HTERT RPE-1 (cell line): ENCODE measurements around the gene SRD5A2.
"Not testable (repeated sequence)": the region's sequence is repeated elsewhere in the genome, so short reads cannot be mapped to it uniquely, and the experiment has no call there.

Source experiments
- in situ Hi-C: fragments of 300-500 bp; cut with MboI; formaldehyde crosslinking; loops from 4 replicates; pipeline ENCODE4 v1.14.3; 2020; ENCODE audit warnings: low sequenced_read_pairs

The SRD5A2 gene

DNA sequence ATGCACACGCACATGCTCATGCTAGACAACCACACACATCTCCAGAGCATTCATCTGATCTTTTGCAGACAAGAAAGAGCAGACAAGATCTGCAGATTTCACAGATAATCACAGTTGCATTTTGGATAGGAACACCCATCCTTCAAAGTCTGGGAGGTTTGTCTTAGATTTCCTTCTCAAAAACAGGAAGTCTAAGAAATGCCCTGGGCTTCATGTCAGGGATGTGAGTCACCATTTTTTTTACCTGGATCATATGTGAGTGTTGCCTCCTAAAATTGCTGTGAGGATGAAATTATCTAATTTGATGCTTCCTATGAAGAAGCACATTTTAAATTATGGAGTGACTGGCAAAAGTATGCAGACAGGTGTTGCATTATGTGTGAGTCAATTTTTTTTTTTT, 46.1 kb downstream of the SRD5A2 start:
- in situ Hi-C loops, result no loop called here

DNA sequence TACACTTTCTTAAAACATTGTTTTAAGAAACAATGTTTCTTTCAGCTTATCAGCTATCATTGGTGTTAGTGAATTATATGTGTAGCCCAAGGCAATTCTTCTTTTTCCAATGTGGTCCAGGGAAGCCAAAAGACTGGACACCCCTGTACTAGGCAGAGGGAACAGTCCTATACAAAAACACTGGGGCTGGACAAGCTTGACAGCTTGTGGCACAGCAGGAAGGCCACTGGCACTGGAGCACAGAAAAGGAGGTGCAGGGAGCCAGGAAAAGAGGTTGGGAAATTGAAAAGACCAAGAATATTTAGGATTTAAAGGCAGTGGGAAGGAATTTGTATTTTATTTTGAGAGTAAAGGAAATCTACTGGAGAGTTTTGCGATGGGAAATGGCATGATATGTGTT, 47.7 kb downstream of the SRD5A2 start:
- in situ Hi-C loops, result no loop called here

DNA sequence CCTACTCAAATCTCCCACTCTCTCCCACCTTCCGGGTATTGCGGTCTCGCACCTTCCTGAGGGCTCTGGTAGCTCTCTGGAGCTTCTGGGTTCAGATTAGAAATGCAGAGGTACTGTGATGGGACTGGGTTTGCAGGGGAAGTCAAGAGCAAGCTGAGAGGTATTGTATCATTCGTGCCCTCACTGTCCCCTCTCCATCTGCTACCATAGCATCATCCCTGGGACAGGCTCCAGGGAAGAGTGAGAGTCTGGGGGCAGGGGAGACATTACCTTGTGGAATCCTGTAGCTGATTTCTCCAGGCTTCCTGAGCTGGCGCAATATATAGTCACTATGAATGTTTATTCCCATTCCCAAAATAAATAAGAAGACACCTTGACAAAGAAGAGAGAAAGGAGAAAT, 49.6 kb downstream of the SRD5A2 start:
- in situ Hi-C loops, result no loop called here

DNA sequence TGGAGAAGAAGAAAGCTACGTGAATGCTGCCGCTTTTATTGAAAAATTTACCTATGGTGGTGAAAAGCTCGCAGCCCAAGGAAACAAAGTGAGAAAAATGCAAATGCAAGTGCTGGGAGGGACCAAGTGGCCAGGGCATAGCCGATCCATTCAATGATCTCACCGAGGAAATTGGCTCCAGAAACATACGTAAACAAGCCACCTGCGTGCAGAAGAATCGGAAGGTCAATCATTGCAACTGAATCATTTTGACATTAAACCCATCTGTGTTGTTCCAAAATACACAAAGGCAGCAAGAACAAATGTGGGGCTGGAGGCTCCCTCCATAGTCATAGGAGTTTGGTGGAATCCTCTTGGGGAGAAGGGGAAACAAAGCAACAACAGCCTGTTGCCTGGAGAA, 51.5 kb downstream of the SRD5A2 start:
- in situ Hi-C loops, result no loop called here

DNA sequence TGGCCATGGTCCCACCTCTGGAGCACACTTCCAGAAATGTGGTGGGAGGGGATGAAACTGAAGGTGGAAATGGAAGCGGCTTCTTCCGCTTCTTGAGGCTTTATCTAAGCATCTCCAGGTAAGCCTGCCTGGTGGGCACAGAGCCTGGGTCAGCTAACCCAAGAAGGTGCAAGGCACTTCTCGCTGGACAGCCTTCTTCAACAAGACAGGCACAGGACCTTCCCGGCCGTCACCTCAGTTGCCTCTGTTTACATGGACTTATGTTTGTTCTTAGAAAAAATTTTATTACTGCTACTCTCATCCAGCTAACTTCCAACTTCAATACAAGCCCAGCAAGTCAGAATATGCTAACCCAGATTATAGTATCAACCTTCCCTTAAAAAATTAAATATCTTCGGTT, 51.9 kb downstream of the SRD5A2 start:
- in situ Hi-C loops, result no loop called here

DNA sequence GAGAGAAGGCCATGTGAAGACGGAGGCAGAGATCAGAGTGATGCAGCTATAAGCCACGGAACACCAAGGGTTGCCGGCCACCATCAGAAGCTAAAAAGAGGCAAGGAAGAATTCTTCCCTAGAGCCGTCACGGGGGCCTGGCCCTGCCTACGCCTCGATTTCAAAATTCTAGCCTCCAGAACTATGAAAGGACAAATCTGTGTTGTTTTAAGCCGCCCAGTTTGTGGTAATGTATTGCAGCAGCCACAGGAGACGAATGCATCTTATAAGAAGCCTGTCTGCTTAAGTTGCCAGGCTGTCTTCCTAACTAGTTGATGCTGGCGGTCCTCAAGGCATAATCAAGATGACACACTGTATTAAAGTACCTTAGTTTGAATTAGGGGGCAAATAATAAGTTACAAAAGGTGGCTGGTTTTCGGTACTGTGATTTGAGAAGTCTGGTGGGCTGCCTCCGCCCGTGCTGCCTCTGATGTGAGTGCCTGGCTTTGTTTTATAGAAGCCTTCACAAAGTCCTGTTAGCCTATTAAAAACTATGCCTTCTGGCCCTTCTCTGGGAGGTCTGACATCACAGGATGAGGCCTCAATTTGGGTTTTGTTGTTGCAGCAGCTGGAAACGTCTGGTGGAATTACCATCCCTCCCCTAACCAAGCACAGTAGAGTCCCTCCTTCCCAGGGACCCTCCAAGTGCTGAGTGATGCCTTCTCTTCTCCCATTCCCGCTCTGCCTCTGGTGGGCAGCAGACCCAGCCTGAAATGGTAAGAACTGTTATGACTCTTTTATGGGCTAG, 53.6 kb downstream of the SRD5A2 start:
- in situ Hi-C loops, result no loop called here

DNA sequence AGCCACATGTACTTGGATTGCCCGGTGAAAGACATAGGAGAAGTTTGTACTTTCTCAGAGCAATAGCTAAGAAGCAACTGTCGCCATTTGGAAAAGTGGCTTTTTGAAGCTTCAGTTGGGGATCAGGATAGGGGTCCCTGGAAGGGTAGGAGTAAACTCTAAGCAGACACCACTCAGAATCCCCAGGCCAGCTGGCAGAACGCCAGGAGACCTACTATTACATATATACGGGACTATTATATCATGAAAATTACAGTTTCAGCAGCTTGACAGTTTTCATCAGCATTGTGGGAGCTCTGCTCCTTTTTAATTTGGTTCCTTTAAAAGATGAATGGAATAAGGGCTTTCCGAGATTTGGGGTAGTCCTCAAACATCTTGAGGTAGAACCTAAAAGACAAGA, 54.9 kb downstream of the SRD5A2 start:
- in situ Hi-C loops, result no loop called here

DNA sequence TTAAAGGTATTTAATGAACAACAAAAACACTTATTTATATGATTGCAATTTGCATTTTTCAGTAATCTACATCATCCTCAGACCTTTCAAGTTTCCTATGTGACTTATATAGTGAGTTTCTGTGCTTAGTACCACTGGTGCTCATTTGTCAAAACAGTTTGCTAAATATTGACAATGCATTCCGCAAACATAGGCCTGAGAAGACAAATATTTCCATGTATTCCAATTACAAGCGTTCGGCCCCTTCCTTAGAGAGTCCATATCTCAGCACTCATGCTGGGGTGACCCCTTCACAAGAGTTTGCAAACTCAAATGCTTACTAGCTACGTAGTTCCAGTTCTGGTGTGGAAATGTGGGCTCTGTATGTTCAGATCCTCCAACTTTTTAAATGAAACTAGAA, 56.1 kb downstream of the SRD5A2 start:
- in situ Hi-C loops, result no loop called here

DNA sequence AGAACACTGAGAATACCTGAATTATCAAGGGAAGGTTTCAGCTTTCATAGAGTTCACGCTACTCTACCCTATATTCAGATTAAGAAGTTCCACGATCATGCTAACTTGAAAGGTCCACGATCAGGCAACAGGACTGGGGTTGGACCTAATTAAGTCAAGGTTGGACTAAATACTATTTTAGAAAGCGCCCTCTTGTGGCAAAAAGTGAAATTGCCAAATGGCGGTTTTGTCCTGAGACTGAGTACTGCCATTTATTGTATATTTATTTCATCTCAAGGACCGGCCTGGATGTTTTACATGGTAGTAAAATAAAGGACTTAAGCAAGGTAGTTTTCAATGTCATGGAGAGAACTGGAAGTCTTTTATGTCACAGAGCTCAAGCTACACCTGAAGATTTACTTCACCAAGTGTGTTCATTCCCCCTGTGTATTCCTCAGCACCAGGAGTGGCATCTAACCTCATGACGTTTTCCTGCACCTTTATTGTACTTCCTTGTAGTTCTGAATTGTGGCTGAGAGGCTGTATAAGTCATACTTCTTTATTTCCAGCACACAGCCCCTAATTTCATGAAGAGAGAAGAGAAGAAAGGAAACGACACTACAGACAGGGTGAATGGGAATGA, 56.8 kb downstream of the SRD5A2 start:
- in situ Hi-C loops, result no loop called here

DNA sequence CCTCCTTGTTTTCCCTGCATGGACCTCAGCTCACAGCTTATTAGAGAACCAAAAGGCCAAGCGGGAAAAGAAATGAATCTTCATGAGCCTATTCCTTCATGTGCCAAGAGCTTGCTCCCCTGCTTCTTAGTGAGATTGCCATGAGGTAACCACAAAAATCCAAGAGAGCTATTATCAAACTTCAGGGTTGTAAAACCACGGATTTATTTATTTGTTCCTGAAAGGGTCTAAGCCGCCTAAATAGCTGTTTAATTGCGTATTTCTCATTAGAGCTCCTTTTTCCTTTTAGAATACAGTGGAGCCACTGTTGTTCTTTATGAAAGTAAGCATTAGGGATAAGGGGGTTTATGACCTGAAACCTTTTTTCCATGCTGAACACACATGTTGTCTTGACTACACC, 58.0 kb downstream of the SRD5A2 start:
- in situ Hi-C loops, result no loop called here

DNA sequence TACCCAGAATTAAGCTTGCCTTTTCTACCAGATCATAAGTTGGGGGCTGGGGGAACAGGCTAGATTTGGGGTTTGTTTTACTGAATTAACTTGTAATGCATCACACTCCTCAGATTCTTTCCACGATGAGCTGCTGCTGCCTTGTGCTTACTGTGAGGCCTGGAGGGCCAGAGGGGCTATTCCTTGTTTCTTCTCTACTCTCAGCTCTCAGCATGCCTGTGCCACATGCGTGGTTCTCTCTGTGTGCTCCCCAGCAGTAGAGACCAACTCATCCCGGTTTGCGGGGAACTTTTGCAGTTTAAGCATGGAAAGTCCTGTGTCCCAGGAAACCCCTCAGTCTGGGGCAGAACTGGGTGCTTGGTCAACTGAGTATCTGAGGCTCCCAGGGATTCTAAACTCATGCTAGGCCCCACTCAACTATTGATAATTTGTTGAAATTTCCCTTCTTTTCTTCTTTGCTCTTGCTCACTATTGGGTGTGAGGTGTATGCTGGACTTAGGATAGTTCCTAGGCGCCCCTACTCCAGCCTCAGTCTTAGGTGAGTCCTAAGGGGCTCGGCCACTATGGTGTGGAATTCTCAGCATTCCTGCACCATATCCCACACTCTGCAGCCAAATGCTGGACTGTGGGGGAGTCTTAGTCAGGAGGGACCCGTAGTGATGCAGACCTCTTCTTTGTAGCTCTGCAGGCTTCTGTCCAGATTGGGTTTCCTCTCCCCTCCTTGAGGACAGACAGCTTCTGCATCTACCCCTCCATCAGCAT, 63.1 kb downstream of the SRD5A2 start:
- in situ Hi-C loops, result no loop called here

DNA sequence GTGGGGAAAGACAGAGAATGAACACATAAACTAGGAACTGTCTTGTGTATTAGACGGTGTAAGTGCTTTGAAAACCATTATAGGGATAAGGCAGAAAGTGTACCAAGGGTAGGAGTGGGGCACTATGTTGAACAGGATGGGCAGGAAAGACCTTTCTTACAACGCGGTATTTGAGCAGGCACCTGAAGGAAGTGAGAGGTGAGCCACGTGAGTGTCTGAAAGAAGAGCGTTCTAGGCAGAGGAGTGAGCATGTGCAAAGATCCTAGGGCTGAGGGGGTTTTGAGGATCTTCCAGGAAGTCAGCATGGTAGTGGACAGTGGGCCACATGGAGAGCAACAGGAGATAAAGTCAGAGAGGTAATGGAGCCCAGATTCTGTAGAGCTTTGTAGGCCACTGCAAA, 65.2 kb downstream of the SRD5A2 start:
- in situ Hi-C loops, result no loop called here

DNA sequence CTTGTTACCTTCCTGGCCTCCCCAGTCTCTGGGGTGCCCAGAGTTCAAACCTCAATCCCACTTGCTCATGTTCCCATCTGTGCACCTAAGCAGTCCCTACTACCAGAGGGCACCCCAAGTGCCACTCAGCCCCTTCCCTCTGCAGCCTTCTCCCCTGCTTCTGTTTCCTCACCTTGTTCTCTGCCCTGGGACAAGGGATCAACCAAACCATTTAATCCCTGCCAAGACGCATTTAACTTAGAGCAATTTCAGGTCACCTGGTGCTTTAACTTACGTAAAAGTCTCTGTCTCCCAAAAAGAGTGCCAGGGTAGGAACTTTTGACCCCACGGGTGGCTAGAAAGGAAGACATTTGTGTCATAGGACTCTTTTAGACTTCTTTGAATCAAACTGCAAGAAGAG, 67.2 kb downstream of the SRD5A2 start:
- in situ Hi-C loops, result no loop called here

DNA sequence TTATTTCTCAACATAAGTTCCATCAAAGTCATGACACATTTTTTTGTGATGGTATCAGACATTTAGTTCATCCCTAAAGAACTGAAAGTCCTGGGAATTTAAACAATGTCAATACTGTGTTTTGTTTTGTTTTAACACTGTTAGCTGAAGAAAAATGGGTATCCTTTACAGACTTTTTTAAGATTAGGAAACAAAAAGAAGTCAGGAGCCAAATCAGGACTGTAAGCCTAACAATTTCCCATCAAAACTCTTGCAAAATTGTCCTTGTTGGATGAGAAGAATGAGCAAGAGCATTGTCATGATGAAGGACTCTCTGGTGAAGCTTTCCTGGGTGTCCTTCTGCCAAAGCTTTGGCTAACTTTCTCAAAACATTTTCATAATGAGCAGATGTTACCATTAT, 69.4 kb downstream of the SRD5A2 start:
- in situ Hi-C loops, result no loop called here

DNA sequence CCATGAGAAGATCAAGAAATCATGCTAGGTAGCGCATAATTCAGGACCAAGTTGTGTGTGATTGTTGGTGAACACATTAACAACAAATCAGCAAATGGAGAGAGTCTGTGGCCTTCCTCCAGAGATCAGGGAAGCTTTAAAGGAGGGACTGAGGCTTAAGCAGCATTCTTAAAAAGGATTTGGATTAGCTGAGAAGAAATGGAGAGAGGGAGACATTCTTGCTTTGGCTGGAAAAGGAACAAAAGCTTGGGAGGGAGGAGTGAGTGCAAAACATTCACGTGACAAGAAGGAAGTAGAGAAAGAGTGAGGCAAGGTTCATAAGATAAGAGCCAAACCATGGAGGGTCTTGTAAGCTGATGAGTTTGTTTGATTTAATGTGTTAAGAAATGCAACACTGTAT, 75.6 kb downstream of the SRD5A2 start:
- in situ Hi-C loops, result no loop called here

DNA sequence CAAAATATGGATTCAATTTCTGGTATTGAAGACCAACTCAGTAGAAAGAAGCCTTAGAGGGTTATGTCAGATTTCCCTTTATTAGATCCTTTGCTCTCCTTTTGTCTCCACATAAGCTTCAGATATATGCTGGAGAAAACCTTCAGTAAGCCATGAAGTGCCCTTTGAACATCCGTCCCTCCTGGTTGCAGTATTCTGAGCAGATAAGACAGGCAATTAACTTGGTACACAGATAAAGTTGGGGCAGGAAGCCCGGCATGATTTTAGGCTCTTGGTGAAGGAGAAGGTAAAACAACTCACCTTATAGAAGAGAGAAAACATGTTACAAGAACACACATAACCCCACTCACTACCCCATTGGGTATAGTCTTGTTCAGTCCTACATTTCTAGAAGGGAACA, 76.4 kb downstream of the SRD5A2 start:
- in situ Hi-C loops, result no loop called here

DNA sequence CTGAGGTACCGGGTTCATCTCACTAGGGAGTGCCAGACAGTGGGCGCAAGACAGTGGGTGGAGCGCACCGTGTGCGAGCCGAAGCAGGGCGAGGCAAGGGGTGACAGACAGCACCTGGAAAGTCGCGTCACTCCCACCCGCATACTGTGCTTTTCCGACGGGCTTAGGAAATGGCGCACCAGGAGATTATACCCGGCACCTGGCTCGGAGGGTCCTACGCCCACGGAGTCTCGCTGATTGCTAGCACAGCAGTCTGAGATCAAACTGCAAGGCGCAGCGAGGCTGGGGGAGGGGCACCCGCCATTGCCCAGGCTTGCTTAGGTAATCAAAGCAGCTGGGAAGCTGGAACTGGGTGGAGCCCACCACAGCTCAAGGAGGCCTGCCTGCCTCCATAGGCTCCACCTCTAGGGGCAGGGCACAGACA, 84.3 kb downstream of the SRD5A2 start:
- in situ Hi-C loops, result not testable (repeated sequence)

DNA sequence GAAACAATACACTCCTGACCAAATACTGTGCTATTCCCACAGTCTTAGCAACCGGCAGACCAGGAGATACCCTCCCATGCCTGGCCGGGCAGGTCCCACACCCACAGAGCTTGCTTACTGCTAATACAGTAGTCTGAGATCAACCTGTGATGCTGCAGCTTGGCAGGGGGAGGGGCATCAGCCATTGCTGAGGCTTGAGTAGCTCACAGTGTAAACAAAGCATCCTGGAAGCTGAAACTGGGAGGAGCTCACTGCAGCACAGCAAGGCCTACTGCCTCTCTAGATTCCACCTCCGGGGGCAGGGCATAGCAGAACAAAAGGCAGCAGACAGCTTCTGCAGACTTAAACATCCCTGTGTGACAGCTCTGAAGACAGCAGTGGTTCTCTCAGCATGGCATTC, 91.4 kb downstream of the SRD5A2 start:
- in situ Hi-C loops, result not testable (repeated sequence)

DNA sequence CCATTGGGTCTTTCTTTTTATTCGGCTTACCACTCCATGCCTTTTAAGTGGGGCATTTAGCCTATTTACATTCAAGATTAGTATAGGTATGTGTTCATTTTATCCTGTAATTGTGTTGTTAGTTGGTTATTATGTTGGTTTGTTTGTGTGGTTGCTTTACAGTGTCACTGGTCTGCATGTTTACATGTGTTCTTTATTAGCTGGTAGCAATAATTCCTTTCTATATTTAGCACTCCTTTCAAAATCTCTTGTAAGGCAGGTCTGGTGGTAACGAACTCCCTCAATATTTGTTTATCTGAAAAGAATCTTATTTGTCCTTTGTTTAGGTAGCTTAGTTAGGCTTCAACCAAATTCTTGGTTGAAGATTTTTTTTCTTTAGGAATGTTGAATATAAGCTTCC, 97.5 kb downstream of the SRD5A2 start:
- in situ Hi-C loops, result no loop called here

DNA sequence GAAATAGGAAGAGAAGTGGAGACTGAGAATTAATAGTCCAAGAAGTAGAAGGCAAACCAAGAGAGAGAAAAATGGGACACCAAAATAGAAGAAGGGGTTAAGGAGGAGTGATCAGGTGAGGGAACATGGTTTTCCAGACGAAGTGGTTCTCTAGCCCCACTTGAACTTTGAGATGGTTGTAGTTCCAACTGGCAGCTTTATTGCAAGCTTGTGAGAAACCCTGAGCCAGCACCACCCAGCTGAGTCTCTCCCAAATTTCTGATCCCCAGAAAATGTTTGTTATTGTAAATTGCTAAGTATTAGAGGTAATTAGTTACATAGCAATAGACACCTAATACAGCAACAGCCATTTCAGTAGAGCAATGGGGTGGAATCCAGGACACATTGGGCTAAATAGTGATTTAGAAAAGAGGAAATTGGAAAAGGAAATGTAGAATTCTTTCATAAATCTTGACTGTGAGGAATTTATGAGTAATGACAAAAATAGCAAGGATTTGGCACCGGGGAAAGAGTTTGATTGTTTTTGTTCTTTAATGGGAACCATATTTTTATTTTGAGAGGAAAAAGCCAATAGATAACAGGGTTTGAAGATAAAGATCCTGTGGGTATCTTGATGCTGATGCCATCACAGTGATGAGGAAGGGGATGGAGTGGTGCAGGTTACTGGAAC, 104.1 kb downstream of the SRD5A2 start:
- in situ Hi-C loops, result no loop called here

DNA sequence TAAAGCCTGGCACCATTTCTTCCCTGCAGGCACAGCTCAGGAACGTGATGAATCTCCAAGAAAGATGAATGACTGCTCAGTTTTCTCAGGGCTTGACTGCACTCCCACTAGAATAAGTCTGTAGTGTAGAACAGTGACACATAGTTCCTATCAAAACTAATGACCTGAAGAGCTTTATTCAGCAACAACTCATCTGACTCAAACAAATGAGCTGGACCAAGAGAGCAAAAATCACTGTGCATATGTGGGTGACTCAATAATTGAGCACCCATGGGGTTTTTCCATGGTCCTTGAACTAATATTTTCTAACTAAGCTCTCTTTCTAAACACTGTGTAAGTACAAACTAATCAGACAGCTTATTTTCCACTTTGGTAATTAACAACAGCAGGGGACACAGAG, 105.0 kb downstream of the SRD5A2 start:
- in situ Hi-C loops, result no loop called here

DNA sequence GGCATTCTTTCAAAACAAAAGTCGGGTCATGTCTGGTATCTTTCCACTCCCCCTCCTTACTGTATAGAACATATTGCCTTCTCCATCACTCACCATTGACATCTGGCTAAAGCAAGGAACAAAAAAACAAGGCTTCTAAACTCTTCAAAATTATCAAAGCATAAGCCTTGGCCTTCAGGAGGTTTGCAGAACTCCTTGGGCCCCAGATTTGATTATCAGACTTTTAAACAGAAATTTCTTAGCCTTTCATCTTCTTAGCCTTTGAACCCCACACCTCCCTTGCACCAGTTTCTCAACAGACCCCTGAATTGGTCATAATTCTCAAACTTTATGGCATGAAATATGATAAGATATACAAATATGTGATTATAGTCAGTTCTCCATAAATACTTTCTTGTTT, 106.4 kb downstream of the SRD5A2 start:
- in situ Hi-C loops, result no loop called here
